ENCODE data around the gene MDFIC2.

- TF ChIP-seq, protein P1, sequence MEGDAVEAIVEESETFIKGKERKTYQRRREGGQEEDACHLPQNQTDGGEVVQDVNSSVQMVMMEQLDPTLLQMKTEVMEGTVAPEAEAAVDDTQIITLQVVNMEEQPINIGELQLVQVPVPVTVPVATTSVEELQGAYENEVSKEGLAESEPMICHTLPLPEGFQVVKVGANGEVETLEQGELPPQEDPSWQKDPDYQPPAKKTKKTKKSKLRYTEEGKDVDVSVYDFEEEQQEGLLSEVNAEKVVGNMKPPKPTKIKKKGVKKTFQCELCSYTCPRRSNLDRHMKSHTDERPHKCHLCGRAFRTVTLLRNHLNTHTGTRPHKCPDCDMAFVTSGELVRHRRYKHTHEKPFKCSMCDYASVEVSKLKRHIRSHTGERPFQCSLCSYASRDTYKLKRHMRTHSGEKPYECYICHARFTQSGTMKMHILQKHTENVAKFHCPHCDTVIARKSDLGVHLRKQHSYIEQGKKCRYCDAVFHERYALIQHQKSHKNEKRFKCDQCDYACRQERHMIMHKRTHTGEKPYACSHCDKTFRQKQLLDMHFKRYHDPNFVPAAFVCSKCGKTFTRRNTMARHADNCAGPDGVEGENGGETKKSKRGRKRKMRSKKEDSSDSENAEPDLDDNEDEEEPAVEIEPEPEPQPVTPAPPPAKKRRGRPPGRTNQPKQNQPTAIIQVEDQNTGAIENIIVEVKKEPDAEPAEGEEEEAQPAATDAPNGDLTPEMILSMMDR (conservative IDR thresholded peaks at IDR 0.05; ENCODE audit: low read depth in 2 of 2), result no peak
- TF ChIP-seq EZH2phosphoT487 (IDR thresholded peaks at IDR 0.05; ENCODE audit: unreplicated experiment) (no peak), POLR2AphosphoS5 (IDR thresholded peaks at IDR 0.05; ENCODE audit: low read depth) (no peak), ZNF462 (CRISPR knock-in tag; IDR thresholded peaks at IDR 0.05) (no peak), JUNB (IDR thresholded peaks at IDR 0.05; ENCODE audit: unreplicated experiment) (no peak), CREB1 (CRISPR knock-in tag; IDR thresholded peaks at IDR 0.05; ENCODE audit: low read depth) (no peak), ETS1 (IDR thresholded peaks at IDR 0.05) (no peak), ZNF331 (CRISPR knock-in tag; IDR thresholded peaks at IDR 0.05; ENCODE audit: low read depth) (no peak), EZH2 (IDR thresholded peaks at IDR 0.05; ENCODE audit: low read depth, unreplicated experiment) (no peak), NANOG (IDR thresholded peaks at IDR 0.05; ENCODE audit: borderline replicate concordance) (no peak), REST (IDR thresholded peaks at IDR 0.05; ENCODE audit: unreplicated experiment) (no peak), ZNF114 (CRISPR knock-in tag; IDR thresholded peaks at IDR 0.05) (no peak), STAT1 (IDR thresholded peaks at IDR 0.05; ENCODE audit: unreplicated experiment) (no peak)
Observed at GRCh38 chr3:70264122-70264780, 48.2 kb downstream of the MDFIC2 start.
